GM18517 (cell line): ENCODE data around the gene CCDC170.
"Not testable (repeated sequence)": the region's sequence is repeated elsewhere in the genome, so short reads cannot be mapped to it uniquely, and the experiment has no call there.

Source experiments
- ATAC-seq: cut with Tn5 transposase; IDR thresholded peaks from one replicate; pipeline ENCODE4 v1.9.1; 2021; ENCODE audit warnings: mild to moderate bottlenecking, moderate library complexity; ENCODE audit not compliant: unreplicated experiment

The CCDC170 gene

DNA sequence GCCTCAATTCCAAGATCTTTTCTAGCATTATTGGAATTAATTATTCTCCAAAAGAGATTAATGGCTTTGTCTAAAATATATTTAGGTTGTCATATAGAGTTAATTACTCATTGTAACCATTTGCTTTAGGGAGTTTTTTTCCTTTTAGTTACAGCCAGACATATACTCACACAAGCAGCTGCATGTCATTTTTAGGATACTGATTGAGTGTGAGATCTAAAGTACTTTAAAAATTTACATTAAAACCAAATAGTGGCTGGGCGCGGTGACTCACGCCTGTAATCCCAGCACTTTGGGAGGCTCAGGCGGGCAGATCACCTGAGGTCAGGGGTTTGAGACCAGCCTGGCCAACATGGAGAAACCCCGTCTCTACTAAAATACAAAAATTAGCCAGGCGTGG is 51.1 kb downstream of the CCDC170 start:
- not testable (repeated sequence) for ATAC-seq

DNA sequence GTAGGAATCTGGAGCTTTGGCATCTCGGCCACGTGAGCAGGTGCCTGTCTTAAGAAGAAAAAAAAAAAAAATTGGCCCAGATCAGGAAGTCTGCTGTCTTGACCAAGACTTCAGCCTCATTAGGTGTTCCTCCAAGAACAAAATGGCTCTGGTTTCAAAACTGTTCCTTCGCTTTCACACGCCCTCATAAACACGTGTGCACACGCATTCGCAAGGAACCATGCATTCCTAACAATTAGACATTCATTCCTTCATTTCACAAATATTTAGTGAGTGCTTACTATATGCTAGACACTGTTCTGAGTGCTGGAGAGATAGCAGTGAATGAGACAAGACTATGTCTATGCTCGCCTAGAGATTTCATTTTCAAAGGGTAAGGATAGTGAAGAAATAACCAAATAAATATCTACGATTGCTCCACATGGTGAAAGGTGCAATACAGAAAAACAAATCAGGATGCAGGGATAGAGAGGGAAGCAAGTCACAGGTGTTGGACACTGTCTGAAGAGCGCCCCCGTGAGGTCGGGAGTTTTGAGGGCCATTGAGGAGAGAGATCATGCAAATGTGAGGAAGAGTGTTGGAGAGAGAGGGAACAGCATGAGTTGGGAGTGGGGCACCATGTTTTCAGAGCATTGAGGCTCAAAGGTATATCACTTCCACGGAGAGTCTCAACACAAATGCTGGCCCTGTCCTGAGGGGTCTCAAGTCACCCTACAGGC is 53.3 kb downstream of the CCDC170 start:
- ATAC-seq = no peak

DNA sequence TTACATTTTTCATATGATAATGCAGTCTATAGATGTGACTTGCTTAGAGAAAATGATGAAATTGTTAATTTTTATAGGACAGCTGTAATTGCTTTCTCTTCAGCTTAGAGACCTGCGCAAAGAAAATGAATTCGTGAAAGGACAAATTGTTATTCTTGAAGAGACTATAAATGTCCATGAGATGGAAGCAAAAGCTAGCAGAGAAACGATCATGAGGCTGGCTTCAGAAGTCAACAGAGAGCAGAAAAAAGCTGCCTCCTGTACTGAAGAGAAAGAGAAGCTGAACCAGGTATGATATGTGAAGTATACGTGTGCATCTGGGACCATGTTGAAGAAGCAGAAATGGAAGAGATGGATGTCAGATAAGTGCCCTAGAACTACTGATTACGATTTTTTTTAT is 54.4 kb downstream of the CCDC170 start:
- no peak for ATAC-seq

DNA sequence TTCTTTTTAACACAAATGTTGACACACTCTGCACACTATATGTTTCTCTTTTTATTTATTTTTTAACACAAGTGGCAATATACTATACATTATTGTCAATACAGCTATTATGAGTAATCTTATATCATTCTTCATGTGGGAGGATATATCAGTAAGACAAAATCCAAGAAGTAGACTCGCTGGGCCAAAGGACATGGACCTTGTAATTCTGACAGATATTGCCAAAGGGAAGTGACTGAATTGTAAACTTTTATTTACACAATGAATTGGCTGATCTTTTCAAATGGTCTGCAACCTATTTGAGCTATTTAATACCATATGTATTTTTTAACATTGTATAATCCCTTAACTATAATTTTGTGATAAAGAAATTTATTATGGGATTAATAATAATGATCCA is 56.0 kb downstream of the CCDC170 start:
- ATAC-seq = no peak

DNA sequence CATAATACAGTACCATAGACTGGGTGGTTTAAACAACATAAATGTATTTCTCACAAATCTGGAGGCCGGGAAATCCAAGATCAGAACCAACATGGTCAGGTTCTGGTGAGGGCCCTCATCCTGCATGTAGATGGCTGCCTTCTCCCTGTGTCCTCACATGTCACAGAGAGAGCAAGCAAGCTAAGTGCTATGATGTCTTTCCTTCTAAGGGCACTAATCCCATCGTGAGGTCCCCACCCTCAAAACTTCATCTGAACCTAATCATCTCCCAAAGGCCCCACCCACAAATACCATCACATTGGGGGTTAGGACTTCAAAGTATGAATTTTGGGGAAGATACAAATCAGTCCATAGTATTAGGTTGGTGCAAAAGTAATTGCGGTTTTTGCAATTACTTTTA is 56.8 kb downstream of the CCDC170 start:
- ATAC-seq = no peak

DNA sequence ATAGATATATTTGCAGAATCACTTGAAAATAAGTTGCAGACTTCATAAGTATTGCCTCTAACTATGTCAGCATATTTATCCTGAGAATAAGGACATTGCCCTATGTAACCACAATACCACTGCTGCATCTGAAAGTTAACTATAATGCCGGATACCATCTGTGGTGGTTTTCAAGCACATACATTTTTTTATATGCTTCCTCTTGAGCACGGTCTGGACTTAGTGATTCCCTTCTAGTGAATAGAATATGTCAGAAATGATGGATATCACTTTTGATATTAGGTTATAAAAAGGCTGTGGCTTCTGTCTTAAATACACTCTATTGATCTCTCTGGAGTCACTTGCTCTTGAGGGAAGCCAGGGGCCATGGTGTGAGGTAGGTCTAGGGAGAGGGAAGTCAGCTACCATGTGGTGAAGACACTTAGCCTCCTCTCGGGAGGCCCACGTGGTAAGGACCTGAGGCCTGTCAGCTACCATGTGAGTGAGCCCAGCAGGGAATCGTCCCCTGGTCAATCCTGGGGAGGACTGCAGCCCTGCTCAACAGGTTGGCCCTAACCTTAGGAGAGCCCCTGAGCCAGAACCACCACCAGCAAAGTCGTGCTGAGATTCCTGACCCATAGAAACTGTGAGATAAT is 57.5 kb downstream of the CCDC170 start:
- no peak for ATAC-seq

DNA sequence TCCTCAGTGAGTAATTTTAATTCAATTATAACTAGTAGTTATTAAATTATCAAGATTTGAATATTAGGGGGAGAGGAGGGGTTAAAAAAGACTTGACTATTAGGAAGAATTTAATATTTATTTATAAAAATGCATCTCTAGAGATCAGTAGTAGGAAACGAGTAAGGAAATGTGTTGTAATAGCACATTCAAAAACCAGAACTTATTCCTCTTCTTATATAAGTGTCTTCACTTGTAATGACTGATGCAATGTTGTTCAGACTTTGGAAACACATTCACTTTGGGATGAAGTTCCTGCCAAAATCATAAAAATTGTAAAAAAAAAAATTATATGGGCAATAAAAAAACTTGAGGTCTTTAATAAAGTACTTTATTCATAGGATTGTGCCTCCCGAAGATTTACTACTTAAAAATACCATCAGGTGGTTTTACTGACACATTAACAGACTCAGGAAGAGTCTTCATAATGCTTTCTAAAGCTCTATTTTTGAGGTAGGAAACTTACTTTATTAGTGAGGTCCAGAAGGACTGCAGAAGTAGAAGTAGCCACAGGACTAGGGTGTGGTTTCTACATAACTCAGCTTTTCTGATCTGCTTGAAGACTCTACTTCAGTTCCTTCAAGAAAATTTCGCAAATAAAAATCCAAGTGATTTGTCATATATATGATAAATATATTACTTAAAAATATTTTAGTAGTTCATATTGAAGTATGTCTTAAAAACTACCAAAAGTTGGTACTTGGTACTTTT is 59.8 kb downstream of the CCDC170 start:
- ATAC-seq = no peak

DNA sequence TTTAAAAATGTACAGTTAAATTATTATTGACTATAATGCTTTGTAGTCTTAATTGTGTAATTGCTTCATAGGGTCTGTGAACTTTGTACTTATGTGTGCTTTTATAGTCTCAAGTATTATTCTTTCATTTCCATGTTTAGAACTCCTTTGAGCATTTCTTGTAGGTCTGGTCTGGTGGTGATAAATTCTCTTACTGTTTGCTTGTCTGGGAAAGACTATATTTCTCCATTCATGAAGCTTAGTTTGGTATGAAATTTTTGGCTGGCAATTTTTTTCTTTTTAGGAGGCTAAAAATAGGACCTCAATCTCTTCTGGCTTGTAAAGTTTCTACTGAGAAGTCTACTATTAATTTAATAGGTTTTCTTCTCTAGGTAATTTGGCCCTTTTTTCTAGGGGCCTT is 67.4 kb downstream of the CCDC170 start:
- ATAC-seq = no peak

DNA sequence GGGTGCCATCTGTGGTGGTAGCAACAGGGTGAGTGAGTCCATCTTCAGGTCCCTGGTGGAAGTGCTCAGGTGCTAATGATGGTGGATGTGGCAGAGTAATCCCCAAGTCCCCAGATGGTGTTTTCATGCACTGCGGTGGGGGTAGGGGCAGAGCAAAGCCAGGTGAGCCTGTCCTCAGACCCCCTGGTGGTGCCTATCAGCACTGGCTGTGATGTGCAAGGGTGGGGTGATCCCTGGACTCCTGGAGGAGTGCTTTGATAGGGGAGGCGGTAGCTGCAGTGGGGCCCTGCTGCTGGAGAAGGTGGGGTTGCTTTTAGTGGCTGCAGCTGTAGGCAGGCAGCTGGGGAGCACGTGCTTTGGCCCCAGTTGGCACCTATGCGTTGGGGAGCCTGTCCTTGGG is 70.8 kb downstream of the CCDC170 start:
- ATAC-seq = no peak

DNA sequence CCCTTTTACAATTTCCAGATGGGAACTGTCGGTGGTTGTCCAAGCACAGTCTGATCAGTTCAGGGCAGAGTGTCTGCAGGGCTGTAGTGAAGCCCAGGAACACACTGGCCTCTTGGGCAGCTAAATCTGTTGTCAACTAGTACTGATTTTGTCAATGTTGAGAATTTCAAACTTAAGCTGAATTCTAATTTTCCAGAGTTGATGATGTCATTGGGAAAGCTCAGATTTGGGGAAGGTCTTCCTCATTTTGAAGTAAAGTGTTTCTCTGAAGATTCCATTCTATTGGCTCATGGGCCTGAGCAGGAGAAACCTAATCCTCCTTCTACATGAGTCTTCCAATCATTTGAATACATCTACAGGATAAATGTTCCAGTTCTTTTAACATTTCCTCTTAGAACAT is 72.1 kb downstream of the CCDC170 start:
- ATAC-seq = no peak

DNA sequence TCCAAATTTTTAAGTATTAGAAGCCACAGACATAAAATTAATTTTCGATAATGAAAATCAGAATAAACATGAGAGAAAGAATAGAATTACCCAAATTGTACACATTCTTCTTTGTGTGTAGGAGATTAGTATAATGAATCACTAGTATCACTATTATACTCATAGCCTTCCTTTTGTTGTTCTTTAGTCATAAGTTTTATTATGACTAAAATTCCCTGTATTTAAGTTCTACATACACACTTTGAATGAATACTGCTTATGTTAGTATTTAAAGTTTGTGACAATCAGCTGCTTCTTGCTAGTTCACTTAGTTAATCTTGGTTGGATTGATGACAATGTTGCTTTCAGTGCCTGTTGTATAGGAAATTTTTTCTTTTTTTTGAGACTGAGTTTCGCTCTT is 72.7 kb downstream of the CCDC170 start:
- ATAC-seq = no peak

DNA sequence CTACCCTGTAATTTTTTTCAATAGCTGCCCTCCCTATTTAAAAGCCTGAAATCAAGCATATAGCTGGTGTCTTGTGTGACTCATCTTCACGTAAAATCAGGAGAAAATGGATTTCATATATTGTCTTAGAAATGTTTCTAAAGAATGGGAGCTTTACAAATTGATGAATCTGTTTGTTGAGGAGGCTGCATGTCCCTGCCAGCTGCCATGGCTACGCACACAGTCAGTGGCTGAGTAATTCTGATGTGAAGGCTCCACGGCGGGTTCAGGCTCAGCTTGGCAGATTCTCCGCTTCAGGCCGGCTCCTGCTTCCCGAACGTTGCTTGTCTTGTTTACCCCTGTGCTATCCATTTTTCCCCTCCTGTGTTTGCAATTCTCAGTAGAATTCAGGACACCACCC is 82.8 kb downstream of the CCDC170 start:
- ATAC-seq = no peak

DNA sequence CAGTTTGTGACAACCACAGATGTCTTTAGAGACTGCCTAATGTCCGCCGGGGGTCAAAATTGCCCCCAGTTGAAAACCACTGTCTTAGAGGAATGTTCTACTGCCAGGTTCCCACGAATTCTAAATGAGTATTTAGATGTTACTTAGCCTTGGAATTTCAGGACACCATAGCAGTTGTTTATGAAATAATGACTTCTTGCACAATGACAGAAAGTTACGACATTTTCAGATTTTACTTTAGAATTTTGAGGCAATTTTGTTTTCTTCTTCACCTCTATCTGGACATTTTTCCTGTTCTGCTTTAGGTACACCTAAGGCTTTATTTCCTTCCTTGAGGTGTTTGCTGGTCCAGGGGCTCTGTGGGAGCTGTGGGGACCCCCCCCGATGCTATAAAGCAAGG is 83.4 kb downstream of the CCDC170 start:
- no peak for ATAC-seq

DNA sequence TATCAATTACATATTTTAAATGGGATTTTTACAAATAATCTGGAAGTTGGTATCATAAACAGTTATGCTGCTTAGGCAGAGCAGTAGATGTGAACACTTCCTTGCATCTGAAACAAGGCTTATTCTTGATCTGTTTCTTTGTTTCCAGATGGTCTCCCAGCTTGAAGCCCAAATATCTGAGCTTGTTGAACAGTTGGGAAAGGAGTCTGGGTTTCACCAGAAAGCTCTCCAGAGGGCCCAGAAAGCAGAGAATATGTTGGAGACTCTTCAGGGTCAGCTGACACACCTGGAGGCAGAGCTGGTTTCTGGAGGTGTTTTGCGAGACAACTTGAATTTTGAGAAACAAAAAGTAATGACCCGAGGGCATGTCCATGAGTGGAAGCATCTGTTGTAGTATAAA is 91.9 kb downstream of the CCDC170 start:
- no peak for ATAC-seq

DNA sequence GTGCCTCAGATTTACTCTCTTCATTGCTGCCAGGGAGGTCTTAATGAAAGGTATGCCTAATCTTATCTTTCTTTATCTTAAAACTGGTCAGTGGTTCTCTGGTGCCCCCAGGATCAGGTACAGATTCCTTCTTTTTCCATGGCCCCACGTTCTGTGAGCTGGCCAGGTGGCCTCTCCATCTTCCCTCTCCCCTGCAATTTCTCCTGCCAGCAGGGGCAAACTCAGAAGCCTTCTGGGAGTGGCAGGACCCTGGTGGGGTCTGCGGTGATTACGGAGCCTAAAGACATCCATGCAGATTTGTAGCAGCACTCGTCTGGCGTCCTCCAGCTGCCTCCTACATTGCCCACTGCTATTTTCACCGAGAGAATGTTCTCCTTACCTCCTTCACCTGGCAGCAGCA is 95.8 kb downstream of the CCDC170 start:
- no peak for ATAC-seq

DNA sequence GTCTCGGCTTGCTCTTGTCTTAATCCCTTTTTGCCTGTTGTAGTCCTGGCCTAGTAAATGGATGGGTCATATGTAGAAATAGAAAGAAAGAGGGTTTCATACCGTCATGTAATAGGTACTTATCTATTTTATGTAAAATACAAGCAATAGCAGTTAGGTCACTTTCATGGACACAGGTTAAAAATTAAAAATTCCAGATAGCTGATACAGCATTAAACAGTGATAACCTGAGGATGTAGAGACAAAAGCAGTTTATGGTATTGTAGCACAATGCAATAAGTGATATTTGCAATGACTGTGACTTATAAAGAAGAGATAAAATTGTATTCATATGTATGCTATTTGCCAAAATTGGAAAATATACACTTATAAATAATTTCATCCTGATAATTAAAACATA is 96.9 kb downstream of the CCDC170 start:
- ATAC-seq = no peak

DNA sequence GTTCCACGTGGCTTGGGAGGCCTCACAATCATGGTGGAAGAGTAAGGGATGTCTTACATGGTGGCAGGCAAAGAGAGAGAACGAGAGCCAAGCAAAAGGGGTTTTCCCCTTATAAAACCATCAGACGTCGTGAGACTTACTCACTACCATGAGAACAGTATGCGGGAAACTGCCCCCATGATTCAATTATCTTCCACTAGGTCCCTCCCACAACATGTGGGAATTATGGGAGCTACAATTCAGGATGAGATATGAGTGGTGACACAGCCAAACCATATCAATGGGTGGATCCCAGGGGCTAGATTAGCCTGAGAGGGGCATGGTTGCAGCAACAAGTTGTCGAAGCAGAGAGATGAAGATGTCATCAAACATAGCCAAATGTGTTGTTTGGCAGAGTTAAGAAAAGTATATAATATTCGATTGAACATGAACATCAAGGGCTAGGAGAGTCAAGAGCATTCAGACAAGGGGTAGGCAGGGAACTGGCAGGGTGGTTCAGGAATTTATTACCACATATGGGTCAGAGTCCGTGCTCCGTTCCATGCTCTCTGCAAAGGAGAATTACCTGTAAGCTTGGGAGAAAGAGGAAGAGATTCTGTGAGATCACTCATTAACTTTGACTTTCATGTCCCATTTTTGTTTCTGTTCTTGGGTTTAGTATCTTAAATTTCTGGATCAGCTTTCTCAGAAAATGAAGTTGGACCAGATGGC is 98.8 kb downstream of the CCDC170 start:
- no peak for ATAC-seq

DNA sequence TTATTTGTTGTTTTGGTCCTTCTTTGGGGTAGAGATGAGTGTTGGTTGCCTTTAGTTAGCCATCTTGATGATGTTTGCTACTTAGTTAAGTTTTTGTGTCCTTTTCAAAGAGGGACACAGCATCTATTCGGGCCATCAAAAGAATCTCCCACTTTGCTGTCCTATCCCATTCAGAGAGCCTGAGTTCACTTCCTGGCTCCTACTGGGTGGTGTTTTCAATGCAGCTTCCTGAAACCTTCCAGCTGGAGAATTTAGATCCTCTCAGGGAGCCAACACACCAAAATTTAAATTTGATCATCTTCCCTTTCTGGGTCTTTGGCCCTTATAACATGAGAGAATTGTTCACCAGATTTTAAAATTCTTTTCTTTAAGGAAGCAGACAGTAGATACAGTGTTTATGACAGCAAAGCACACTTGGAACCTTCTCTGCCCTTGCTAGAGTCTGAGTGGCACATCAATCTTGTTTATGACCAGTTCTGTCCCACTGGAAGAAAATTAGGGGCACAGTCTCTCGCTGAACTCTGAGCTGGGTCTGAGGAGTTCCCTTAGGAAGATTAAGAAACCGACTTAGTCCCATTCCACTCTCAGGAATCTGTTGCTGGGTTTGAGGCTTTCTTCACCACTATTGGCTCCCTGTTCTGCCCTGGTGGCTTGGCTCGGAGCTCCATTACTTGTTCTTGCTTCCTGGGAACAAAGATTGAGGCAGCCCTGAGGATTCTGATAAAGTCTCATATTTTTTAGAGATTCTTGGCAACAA is 115.5 kb downstream of the CCDC170 start:
- ATAC-seq = no peak

DNA sequence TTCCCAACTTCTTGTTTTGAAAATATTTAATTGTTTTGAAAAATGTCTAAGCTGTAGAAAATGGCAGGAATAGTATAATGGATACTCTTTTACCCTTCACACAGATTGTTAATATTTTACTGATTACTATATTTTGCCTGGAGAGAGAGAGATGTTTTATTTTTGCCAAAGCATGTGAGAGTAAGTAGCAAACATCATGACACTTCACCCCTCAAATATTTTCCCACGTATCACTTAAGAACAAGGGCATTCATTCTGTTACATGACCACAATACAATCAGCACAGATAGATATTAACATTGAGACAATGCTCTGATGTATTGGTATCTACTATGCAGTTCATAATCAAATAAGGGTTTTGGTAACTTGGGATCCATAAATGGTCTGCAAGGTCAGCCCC is 116.5 kb downstream of the CCDC170 start:
- ATAC-seq = no peak

DNA sequence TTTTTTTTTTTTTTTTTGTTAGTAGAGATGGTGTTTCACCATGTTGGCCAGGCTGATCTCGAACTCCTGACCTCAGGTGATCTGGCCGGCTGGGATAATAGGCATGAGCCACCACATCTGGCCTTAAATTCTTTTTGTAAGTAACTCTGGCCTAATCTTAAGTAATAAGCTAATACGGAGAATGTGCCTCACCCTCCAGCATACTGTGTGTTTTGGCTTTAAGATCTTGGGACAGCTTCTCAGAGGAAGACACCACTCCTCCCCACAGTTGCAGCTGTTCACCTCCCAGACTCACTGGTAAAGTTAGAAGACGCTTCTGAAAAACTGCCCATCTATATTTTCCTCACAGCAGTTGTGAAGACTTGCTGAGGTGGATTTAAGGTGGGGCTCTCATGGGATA is 120.8 kb downstream of the CCDC170 start:
- ATAC-seq = no peak

DNA sequence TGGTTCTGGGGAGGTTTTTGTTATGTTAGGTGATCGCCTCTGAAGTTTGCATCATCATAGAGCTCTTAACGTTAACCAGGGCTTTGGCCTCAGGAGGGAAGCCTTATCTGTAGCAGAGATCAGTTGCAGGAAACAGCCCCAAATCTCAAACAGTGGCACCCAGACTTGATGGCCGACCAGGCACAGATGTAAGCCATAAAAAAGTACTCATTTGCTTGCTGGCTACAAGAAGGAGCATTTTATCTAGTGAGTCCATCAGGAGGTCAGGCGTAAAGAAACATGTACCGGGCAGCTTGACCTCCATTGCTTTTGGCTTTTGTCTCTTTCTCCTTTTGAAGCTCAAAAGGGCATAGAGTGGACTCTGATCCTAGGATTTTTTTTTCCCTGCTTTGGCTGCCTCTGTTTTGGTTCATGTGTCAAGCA is 122.3 kb downstream of the CCDC170 start:
- ATAC-seq = no peak
